ENCODE results near the gene UBAC1. TPM values are rescaled to one million over a fixed set of nuclear protein-coding genes. Genes with fewer than 3 reads are reported as not detected.

UBAC1 gene
- total and polyA plus RNA-seq, 4 donors: 16.2 to 115 (median 16.4) TPM

GRCh38 chr9:136006169-136006568, 45.0 kb upstream of the UBAC1 start (continued):
- TF ChIP-seq REST (IDR thresholded peaks at IDR 0.05) (no peak), SP1 (IDR thresholded peaks at IDR 0.05) (no peak)

GRCh38 chr9:136004712-136005111, 43.5 kb upstream of the UBAC1 start:
- 84% methylated on average over 15 of the region's 15 CpGs for WGBS
- Histone ChIP-seq H3K4me3 (ENCODE audit: low read depth in 1 of 3, low read length in 3 of 3) (no peak overlapping the region), H3K9ac (ENCODE audit: low read depth in 1 of 2, low read length in 2 of 2) (no peak overlapping the region), H3K27ac (ENCODE audit: low read depth in 1 of 2, low read length in 2 of 2) (no peak overlapping the region), H3K27me3 (ENCODE audit: control insufficient read depth in 4 of 4, insufficient read depth in 4 of 4, low read length in 3 of 4) (no peaks in the 10 kb centered on the region), H3K9me3 (ENCODE audit: control insufficient read depth in 4 of 4, low read length in 3 of 4) (no peaks in the 10 kb centered on the region), H3K36me3 (ENCODE audit: control insufficient read depth in 4 of 4, insufficient read depth in 3 of 4, low read depth in 1 of 4, low read length in 3 of 4) (peaks cover 0 to 2% (median 0%) of the 10 kb centered on the region in 4 donors), H3K4me1 (ENCODE audit: control insufficient read depth in 4 of 4, insufficient read depth in 4 of 4, low read length in 3 of 4) (peaks cover 9 to 33% (median 22%) of the 10 kb centered on the region in 4 donors)
- DNase-seq (ENCODE audit: low spot score): no peak
- TF ChIP-seq RXRA (IDR thresholded peaks at IDR 0.05) (no peak), REST (IDR thresholded peaks at IDR 0.05) (no peak), ZBTB33 (IDR thresholded peaks at IDR 0.05) (no peak), TAF1 (conservative IDR thresholded peaks at IDR 0.05) (no peak), CTCF (IDR thresholded peaks at IDR 0.05; ENCODE audit: low read depth, low read length, missing input control) (no peak), MAX (IDR thresholded peaks at IDR 0.05) (no peak), JUND (IDR thresholded peaks at IDR 0.05) (no peak), GABPA (IDR thresholded peaks at IDR 0.05 in 1 of 2, conservative IDR thresholded peaks at IDR 0.05 in 1 of 2) (no peak), RAD21 (IDR thresholded peaks at IDR 0.05) (no peak)

Measured in liver (tissue), 9 donors.